Ovary (tissue), 9 donors: ENCODE results near the gene STMN1. TPM values are rescaled to one million over a fixed set of nuclear protein-coding genes. Genes with fewer than 3 reads are reported as not detected.

Source experiments
- DNase-seq, 5 donors: peaks; one replicate each; pipeline ENCODE4 v3.0.0-alpha.2; 2019 to 2020
- H3K27ac ChIP-seq, 2 donors: fragments of 200-600 bp; one replicate each; pipeline versions ENCODE4 v1.5.1 to v1.8.0; 2019 to 2022
- H3K27me3 ChIP-seq: fragments of 200-600 bp; one replicate; pipeline ENCODE4 v1.8.0; 2022
- H3K36me3 ChIP-seq: fragments of 200-600 bp; sonication (generic); one replicate; pipeline ENCODE4 v1.5.1; 2019
- H3K4me1 ChIP-seq: one replicate; pipeline ENCODE4 v1.8.1; 2013; ENCODE audit warnings: mild to moderate bottlenecking, moderate library complexity; ENCODE audit not compliant: insufficient read depth
- H3K4me3 ChIP-seq: fragments of 200-600 bp; sonication (generic); one replicate; pipeline ENCODE4 v1.5.1; 2017
- H3K9me3 ChIP-seq, 2 donors: fragments of 200-600 bp in 1 of 2; sonication (generic) in 1 of 2; one replicate each; pipeline versions ENCODE4 v1.5.1 to v1.8.1; 2013 to 2019; ENCODE audit warnings: mild to moderate bottlenecking in 1 of 2, moderate library complexity in 1 of 2
- EP300 ChIP-seq: sonication (generic); formaldehyde crosslinking; IDR thresholded peaks from one replicate; pipeline ENCODE4 v1.6.1; 2017; ENCODE audit warnings: antibody characterized with exemption
- POLR2A ChIP-seq: fragments of 450-650 bp; IDR thresholded peaks from one replicate; pipeline ENCODE4 v1.6.1; 2017; ENCODE audit warnings: antibody characterized with exemption, mild to moderate bottlenecking, moderate library complexity
- WGBS, 3 donors: extraction: QIAGEN DNeasy Blood & Tissue Kit in 1 of 3; methylation state at CpG; one replicate each; pipeline versions ENCODE4 v1.1.5 to v1.1.7; 2013 to 2017; 5-methylcytosine and 5-hydroxymethylcytosine counted together
- intact Hi-C, 4 donors: fragments of 100-400 bp; cut with DNase I; formaldehyde crosslinking; loops; one replicate each; pipeline versions ENCODE4 v1.11.0 to v1.15.1; 2022 to 2023
- polyA plus RNA-seq, 2 donors: library from polyadenylated mRNA; stranded (reverse); fragments of 200-250 nt in 1 of 2; fragments of 350-450 nt in 1 of 2; fragmentation: Illumina TruSeq in 1 of 2; extraction: RNeasy Lipid Tissue Mini Kit (QIAGEN cat#74804) in 1 of 2; gene quantifications; one replicate each; pipeline ENCODE4 v1.2.3, GENCODE V29; 2013 to 2014
- total RNA-seq, 7 donors: library from RNA; depleted of rRNA in 2 of 7; stranded (reverse); fragments of >200 nt in 2 of 7; fragmentation: NEBNext Ultra II Directional in 3 of 7; extraction: Animal tissue kit (Norgen Biotek cat#: 25700) in 3 of 7; gene quantifications; one replicate each; pipeline versions ENCODE4 v1.1.0 to v1.2.4, GENCODE V29; 2016 to 2023
- TF ChIP-seq, protein P1 (sequence below), 3 donors: fragments of 450-650 bp in 2 of 3; fragments of 200-600 bp in 1 of 3; IDR thresholded peaks; one replicate each; pipeline versions ENCODE4 v1.5.1 to v1.8.0; 2016 to 2022; ENCODE audit warnings: antibody characterized with exemption in 3 of 3, mild to moderate bottlenecking in 1 of 3
- donor health status: DM: no; HTN: no; CAD: no; lungs with moderate emphysema.
- donor health status: DM: no; HTN: no; CAD: no.
- donor health status: Bipolar disorder and iron deficiency.
- donor health status: DM: yes; HTN: yes; CAD: no.
- donor health status: DM: no; HTN: no; CAD: no.
- donor health status: DM: yes; HTN: yes; CAD: no.

STMN1 gene
- total and polyA plus RNA-seq, 9 donors = 59.3 to 271 (median 142) TPM

GRCh38 chr1:25916460-25916859 lies 10.2 kb upstream of the STMN1 start:
- Histone ChIP-seq H3K27me3 (no peaks in the 10 kb centered on the region), H3K4me1 (no peaks in the 10 kb centered on the region), H3K36me3 (no peaks in the 10 kb centered on the region), H3K4me3 (no peak overlapping the region), H3K9me3 (no peaks in the 10 kb centered on the region), H3K27ac (no peak overlapping the region)
- WGBS, 3 donors = 84 to 96% (median 92%) methylated on average over 2 of the region's 2 CpGs
- TF ChIP-seq, protein P1, sequence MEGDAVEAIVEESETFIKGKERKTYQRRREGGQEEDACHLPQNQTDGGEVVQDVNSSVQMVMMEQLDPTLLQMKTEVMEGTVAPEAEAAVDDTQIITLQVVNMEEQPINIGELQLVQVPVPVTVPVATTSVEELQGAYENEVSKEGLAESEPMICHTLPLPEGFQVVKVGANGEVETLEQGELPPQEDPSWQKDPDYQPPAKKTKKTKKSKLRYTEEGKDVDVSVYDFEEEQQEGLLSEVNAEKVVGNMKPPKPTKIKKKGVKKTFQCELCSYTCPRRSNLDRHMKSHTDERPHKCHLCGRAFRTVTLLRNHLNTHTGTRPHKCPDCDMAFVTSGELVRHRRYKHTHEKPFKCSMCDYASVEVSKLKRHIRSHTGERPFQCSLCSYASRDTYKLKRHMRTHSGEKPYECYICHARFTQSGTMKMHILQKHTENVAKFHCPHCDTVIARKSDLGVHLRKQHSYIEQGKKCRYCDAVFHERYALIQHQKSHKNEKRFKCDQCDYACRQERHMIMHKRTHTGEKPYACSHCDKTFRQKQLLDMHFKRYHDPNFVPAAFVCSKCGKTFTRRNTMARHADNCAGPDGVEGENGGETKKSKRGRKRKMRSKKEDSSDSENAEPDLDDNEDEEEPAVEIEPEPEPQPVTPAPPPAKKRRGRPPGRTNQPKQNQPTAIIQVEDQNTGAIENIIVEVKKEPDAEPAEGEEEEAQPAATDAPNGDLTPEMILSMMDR (IDR thresholded peaks at IDR 0.05) = no peak
- TF ChIP-seq POLR2A = no peak
- TF ChIP-seq EP300 = no peak
- intact Hi-C loops = no loop called here
- DNase-seq = no peak

DNA sequence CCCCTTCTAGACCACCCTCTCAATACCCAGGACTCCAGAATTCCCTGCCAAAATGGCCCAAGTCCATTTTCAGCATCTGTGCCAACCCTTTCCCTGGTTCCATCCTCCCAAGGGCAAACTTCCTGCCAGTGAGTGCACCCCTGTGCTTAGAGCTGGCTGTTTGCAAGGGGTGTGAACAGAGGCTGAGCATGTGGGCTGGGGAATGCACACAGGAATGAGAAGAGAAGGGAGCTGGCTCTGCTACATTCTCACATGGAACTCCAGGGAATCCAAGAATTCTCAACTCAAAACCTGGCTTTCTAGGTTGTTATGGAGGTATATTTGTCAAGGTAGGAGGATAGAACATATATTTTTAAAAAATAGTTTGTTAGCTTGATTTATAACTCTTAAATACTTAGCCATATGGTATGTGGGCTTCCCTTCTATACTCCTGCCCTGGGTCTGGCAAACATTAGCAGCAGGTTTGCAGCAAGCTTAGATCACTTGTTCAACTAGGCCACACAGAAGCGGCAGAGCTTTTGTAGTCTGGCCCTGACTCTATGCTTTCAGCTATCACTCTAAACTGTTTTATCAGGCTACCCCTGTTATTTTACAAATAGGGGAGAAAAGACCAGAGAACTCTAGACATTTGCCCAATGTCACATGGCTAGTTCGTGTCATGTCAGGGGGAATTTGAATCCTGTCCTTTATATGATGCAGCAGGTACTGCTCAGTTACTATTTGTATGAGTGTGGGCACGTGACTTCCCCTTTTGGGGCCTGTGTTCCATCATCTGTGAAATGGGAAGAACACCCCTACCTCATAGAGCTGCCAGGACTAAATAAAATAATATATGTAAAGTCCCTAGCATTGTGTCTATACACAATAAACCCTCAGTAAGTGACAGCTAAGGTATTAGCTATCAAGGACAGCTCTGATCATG lies 8.1 kb upstream of the STMN1 start:
- Histone ChIP-seq H3K27me3 (no peaks in the 10 kb centered on the region), H3K36me3 (no peaks in the 10 kb centered on the region), H3K4me3 (no peak overlapping the region), H3K4me1 (no peaks in the 10 kb centered on the region), H3K27ac (no peak overlapping the region), H3K9me3 (no peaks in the 10 kb centered on the region)
- DNase-seq = no peak
- WGBS, 3 donors = 89 to 92% (median 90%) methylated on average over 3 of the region's 3 CpGs
- TF ChIP-seq EP300 (no peak), POLR2A (no peak)
- TF ChIP-seq, protein P1 (IDR thresholded peaks at IDR 0.05) = no peak
- intact Hi-C loops = no loop called here

DNA sequence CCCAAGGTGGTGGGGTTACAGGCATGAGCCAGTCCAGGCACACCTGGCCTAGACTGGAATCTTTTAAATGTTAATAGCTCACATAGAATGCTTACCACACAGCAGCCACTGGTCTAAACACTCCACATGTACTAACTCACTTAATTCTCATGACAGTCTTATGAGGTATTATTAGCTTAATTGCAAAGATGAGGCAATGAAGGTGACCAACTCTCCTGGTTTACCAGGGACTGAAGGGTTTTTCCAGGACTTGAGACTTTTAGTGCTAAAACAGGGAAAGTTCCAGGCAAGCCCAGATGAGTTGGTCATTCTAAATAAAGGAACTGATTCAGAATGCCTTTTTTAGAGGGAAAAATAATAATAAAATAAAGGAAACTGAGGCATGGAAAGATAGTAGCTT lies 7.0 kb upstream of the STMN1 start:
- no peak for TF ChIP-seq POLR2A
- TF ChIP-seq, protein P1 (IDR thresholded peaks at IDR 0.05) = no peak
- TF ChIP-seq EP300 = no peak
- intact Hi-C loops = no loop called here
- Histone ChIP-seq H3K36me3 (no peaks in the 10 kb centered on the region), H3K4me1 (no peaks in the 10 kb centered on the region), H3K27ac (no peak overlapping the region), H3K27me3 (no peaks in the 10 kb centered on the region), H3K4me3 (no peak overlapping the region), H3K9me3 (no peaks in the 10 kb centered on the region)
- no peak for DNase-seq

- Histone ChIP-seq H3K27me3 (no peaks in the 10 kb centered on the region), H3K9me3 (no peaks in the 10 kb centered on the region), H3K4me3 (no peak overlapping the region), H3K36me3 (no peaks in the 10 kb centered on the region), H3K27ac (no peak overlapping the region), H3K4me1 (no peaks in the 10 kb centered on the region)
- intact Hi-C loops = no loop called here
- WGBS, 3 donors = 77 to 84% (median 82%) methylated on average over 5 of the region's 5 CpGs
- TF ChIP-seq, protein P1 (IDR thresholded peaks at IDR 0.05) = no peak
- no peak for TF ChIP-seq EP300
- TF ChIP-seq POLR2A = no peak
- DNase-seq = no peak
Observed at GRCh38 chr1:25912076-25912831, 6.0 kb upstream of the STMN1 start.
